Cardiac muscle cell (in vitro differentiated cells and primary cell): ENCODE data around the gene PRR19. TPM values are rescaled to one million over a fixed set of nuclear protein-coding genes. Genes with fewer than 3 reads are reported as not detected.
"Not testable (repeated sequence)": the region's sequence is repeated elsewhere in the genome, so short reads cannot be mapped to it uniquely, and the experiment has no call there.

Experiments used
- DNase-seq, 2 donors: peaks; one replicate each; pipeline versions ENCODE4 v3.0.0 to v3.0.0-alpha.2; 2010 to 2017; ENCODE audit warnings: low read depth in 1 of 2, low spot score in 1 of 2
- H3K27ac ChIP-seq: fragments of 200-600 bp; sonication (generic); 2 replicates; pipeline ENCODE4 v1.5.1; 2016
- H3K27me3 ChIP-seq: fragments of 200-600 bp; sonication (generic); 2 replicates; pipeline ENCODE4 v1.6.0; 2016; ENCODE audit warnings: control low read depth
- H3K36me3 ChIP-seq: fragments of 200-600 bp; sonication (generic); 2 replicates; pipeline ENCODE4 v1.5.1; 2016; ENCODE audit warnings: control low read depth
- H3K4me1 ChIP-seq: fragments of 200-600 bp; sonication (generic); 2 replicates; pipeline ENCODE4 v1.8.1; 2017; ENCODE audit warnings: low read depth, mild to moderate bottlenecking, mixed run types
- H3K4me3 ChIP-seq: fragments of 200-600 bp; sonication (generic); 2 replicates; pipeline ENCODE4 v1.5.1; 2016; ENCODE audit warnings: mild to moderate bottlenecking
- H3K9me3 ChIP-seq: fragments of 200-600 bp; sonication (generic); 2 replicates; pipeline ENCODE4 v1.5.1; 2017; ENCODE audit warnings: low read depth, mild to moderate bottlenecking, control low read depth
- CTCF ChIP-seq: IDR thresholded peaks from 2 replicates; pipeline ENCODE4 v1.5.1; 2012; ENCODE audit warnings: low read depth, mild to moderate bottlenecking, low read length
- polyA plus RNA-seq: library from polyadenylated mRNA; unstranded; fragments of >200 nt; fragmentation: Nextera tagmentation; extraction: Ambion mirVana; gene quantifications from 2 replicates; pipeline ENCODE4 v1.2.1, GENCODE V29; 2016
- total RNA-seq: library from RNA; depleted of rRNA; stranded (reverse); fragments of >200 nt; gene quantifications from 2 replicates; pipeline ENCODE4 v1.2.3, GENCODE V29; 2016

Gene PRR19
- total and polyA plus RNA-seq, 2 experiments from 2014 or later: 1.4 to 2.9 TPM

GRCh38 chr19:42335374-42335936 is 33.5 kb downstream of the PRR19 start:
- no peak for TF ChIP-seq CTCF
- Histone ChIP-seq H3K27ac (no peak overlapping the region), H3K36me3 (peaks cover 13% of the 10 kb centered on the region), H3K4me3 (no peak overlapping the region), H3K4me1 (no peaks in the 10 kb centered on the region), H3K9me3 (no peaks in the 10 kb centered on the region), H3K27me3 (no peaks in the 10 kb centered on the region)
- no peak for DNase-seq

GRCh38 chr19:42335971-42336370 is 34.0 kb downstream of the PRR19 start:
- Histone ChIP-seq H3K4me3 (no peak overlapping the region), H3K27ac (no peak overlapping the region), H3K4me1 (no peaks in the 10 kb centered on the region), H3K36me3 (peaks cover 13% of the 10 kb centered on the region), H3K27me3 (no peaks in the 10 kb centered on the region), H3K9me3 (no peaks in the 10 kb centered on the region)
- no peak for TF ChIP-seq CTCF
- no peak for DNase-seq

GRCh38 chr19:42339126-42339860 is 37.4 kb downstream of the PRR19 start:
- not testable (repeated sequence) for H3K27me3 ChIP-seq, H3K9me3 ChIP-seq, H3K4me1 ChIP-seq, H3K27ac ChIP-seq, DNase-seq, H3K4me3 ChIP-seq
- peaks cover 19% of the 10 kb centered on the region for H3K36me3 ChIP-seq

GRCh38 chr19:42339922-42340321 is 38.0 kb downstream of the PRR19 start:
- not testable (repeated sequence) for H3K9me3 ChIP-seq, H3K27me3 ChIP-seq, H3K4me1 ChIP-seq, H3K27ac ChIP-seq, H3K4me3 ChIP-seq, DNase-seq
- peaks cover 19% of the 10 kb centered on the region for H3K36me3 ChIP-seq

- Histone ChIP-seq H3K27ac (no peak overlapping the region), H3K4me1 (no peaks in the 10 kb centered on the region), H3K9me3 (no peaks in the 10 kb centered on the region), H3K27me3 (no peaks in the 10 kb centered on the region), H3K4me3 (no peak overlapping the region), H3K36me3 (peaks cover 9% of the 10 kb centered on the region)
- no peak for TF ChIP-seq CTCF
- DNase-seq: no peak
Observed at GRCh38 chr19:42343344-42344110, 41.6 kb downstream of the PRR19 start.

GRCh38 chr19:42344336-42344893 is 42.5 kb downstream of the PRR19 start:
- Histone ChIP-seq H3K4me3 (no peak overlapping the region), H3K36me3 (peaks cover 9% of the 10 kb centered on the region), H3K4me1 (no peaks in the 10 kb centered on the region), H3K27ac (no peak overlapping the region), H3K27me3 (no peaks in the 10 kb centered on the region), H3K9me3 (no peaks in the 10 kb centered on the region)
- TF ChIP-seq CTCF: no peak
- no peak for DNase-seq
